ENCODE data around the gene LRRC56. TPM values are rescaled to one million over a fixed set of nuclear protein-coding genes. Genes with fewer than 3 reads are reported as not detected.

The LRRC56 gene
- total and polyA plus RNA-seq, 9 of the 15 experiments (the other 6 are each of a cell fraction or from before 2014, with no cell fraction given) = 0.03 to 4.5 (median 1.0) TPM; not detected in 1

- peak; percentile 8 to 84 for TF ChIP-seq E2F6 (IDR thresholded peaks at IDR 0.05; ENCODE audit: borderline replicate concordance in 1 of 2, extremely low read depth in 1 of 2, insufficient read depth in 1 of 2, insufficient read length in 1 of 2, low read depth in 1 of 2, low read length in 1 of 2, poor library complexity in 1 of 2, severe bottlenecking in 1 of 2)
- peak; percentile 46 for TF ChIP-seq RBBP5 (IDR thresholded peaks at IDR 0.05; ENCODE audit: borderline replicate concordance, insufficient read depth, low read length, poor library complexity, severe bottlenecking)
- peak; percentile 75 to 84; a peak in 3 of 4 replicates for TF ChIP-seq NRF1 (conservative IDR thresholded peaks at IDR 0.05 in 1 of 2, IDR thresholded peaks at IDR 0.05 in 1 of 2)
- TF ChIP-seq CHD1 (IDR thresholded peaks at IDR 0.05; ENCODE audit: low read length) = peak; percentile 32
- TF ChIP-seq HMGN3 (IDR thresholded peaks at IDR 0.05; ENCODE audit: borderline replicate concordance, extremely low read depth, insufficient read length, low read depth, low read length) = peak; percentile 7
- TF ChIP-seq BRCA1 (IDR thresholded peaks at IDR 0.05) = no peak
- no peak for TF ChIP-seq BRCA1 (CRISPR knock-in tag; IDR thresholded peaks at IDR 0.05)
- TF ChIP-seq ZNF395 (CRISPR knock-in tag; IDR thresholded peaks at IDR 0.05) = peak; percentile 17
- TF ChIP-seq KDM2B (CRISPR knock-in tag; IDR thresholded peaks at IDR 0.05) = peak; percentile 60; the same call in 1 of the 2 replicates
- TF ChIP-seq JUND (IDR thresholded peaks at IDR 0.05; ENCODE audit: borderline replicate concordance, low read depth, low read length) = 0 out of 2 replicates have a peak, but pooled peaks have one; percentile 1
- TF ChIP-seq JUND (tag; IDR thresholded peaks at IDR 0.05; ENCODE audit: borderline replicate concordance, low read depth, low read length) = no peak
- TF ChIP-seq NCOR1 (IDR thresholded peaks at IDR 0.05) = 0 out of 2 replicates have a peak, but pooled peaks have one; percentile 10
- TF ChIP-seq ATF3 (IDR thresholded peaks at IDR 0.05) = no peak
- TF ChIP-seq ATF3 (CRISPR knock-in tag; conservative IDR thresholded peaks at IDR 0.05) = no peak
These were observed 30.2 kb upstream of the LRRC56 start, which contains the start of gene RNH1 (continued) for GRCh38 chr11:506995-507726.
